DMS79 (cell line): ENCODE measurements around the gene STS.

Experiments used
- DNase-seq: peaks from one replicate; lab custom pipeline; 2025; lab: John Stamatoyannopoulos, UW

Gene STS

DNA sequence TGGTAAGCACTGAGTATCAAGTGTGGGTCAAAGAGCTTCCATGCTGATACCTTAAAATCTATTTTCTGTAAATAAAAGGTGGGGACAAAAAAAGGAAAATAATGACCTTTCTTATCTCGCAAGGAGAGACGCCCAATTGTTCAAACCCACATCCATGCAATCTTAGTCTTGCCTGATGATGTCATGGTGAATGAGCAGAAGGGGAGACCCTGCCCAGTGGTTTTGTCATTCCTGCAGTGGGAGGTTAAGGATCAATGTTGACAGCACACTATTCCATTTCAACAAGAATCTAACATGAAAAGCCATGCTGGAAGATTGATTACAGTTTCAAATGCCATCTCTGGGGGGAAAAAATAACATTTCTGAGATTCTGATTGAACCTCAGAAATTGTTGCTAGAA lies 41.2 kb downstream of the STS start:
- no peak for DNase-seq

DNA sequence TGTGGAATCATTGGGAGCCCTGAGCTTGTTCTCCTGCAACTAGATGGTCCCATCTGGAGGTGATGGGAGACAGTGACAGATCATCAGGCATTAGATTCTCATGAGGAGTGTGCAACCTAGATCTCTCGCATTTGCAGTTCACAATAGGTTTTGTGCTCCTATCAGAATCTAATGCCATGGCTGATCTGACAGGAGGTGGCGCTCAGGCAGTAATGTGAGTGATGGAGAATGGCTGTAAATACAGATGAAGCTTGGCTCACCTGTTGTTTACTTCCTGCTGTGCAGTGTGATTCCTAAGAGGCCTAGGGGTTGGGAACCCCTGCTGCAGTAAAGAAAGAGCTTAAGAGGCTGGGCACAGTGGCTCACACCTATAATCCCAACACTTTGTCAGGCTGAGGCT lies 42.6 kb downstream of the STS start:
- no peak for DNase-seq

- no peak for DNase-seq
Observed at GRCh38 chrX:7191681-7192110, 44.2 kb downstream of the STS start.

- DNase-seq = no peak
Observed at GRCh38 chrX:7192871-7193270, 45.4 kb downstream of the STS start.

- DNase-seq = no peak
Observed at GRCh38 chrX:7194606-7195005, 47.1 kb downstream of the STS start.
